Suprapubic skin (tissue), 4 donors: ENCODE results near the gene BBLN. TPM values are rescaled to one million over a fixed set of nuclear protein-coding genes. Genes with fewer than 3 reads are reported as not detected.
"Not testable (repeated sequence)": the region's sequence is repeated elsewhere in the genome, so short reads cannot be mapped to it uniquely, and the experiment has no call there.

Source experiments
- DNase-seq, 2 donors: peaks; one replicate each; pipeline ENCODE4 v3.0.0-alpha.2; 2019; ENCODE audit warnings: low spot score in 2 of 2
- H3K27ac ChIP-seq: fragments of 200-600 bp; sonication (generic); one replicate; pipeline ENCODE4 v1.5.1; 2019
- H3K27me3 ChIP-seq: fragments of 200-600 bp; sonication (generic); one replicate; pipeline ENCODE4 v1.5.1; 2019
- H3K36me3 ChIP-seq: fragments of 200-600 bp; sonication (generic); one replicate; pipeline ENCODE4 v1.5.1; 2019
- H3K4me1 ChIP-seq: fragments of 200-600 bp; sonication (generic); one replicate; pipeline ENCODE4 v1.5.1; 2019
- H3K4me3 ChIP-seq: fragments of 200-600 bp; sonication (generic); one replicate; pipeline ENCODE4 v1.5.1; 2019; ENCODE audit warnings: mild to moderate bottlenecking
- H3K9me3 ChIP-seq: fragments of 200-600 bp; sonication (generic); one replicate; pipeline ENCODE4 v1.5.1; 2019
- CTCF ChIP-seq, 2 donors: fragments of 200-600 bp in 1 of 2; fragments of 450-650 bp in 1 of 2; sonication (generic) in 1 of 2; IDR thresholded peaks; one replicate each; pipeline ENCODE4 v1.5.1; 2016 to 2019; ENCODE audit warnings: antibody characterized with exemption in 2 of 2, mild to moderate bottlenecking in 1 of 2, moderate library complexity in 1 of 2
- EP300 ChIP-seq: sonication (generic); formaldehyde crosslinking; IDR thresholded peaks from one replicate; pipeline ENCODE4 v1.6.1; 2017; ENCODE audit warnings: antibody characterized with exemption
- POLR2A ChIP-seq, 2 donors: fragments of 450-650 bp; IDR thresholded peaks; one replicate each; pipeline ENCODE4 v1.6.1; 2017; ENCODE audit warnings: antibody characterized with exemption in 2 of 2, mild to moderate bottlenecking in 2 of 2, moderate library complexity in 2 of 2
- POLR2AphosphoS5 ChIP-seq, 3 donors: sonication (generic); formaldehyde crosslinking; IDR thresholded peaks; one replicate each; pipeline ENCODE4 v1.6.1; 2017; ENCODE audit warnings: antibody characterized with exemption in 3 of 3
- WGBS: methylation state at CpG from one replicate; pipeline ENCODE4 v1.1.5; 2018; 5-methylcytosine and 5-hydroxymethylcytosine counted together
- total RNA-seq, 4 donors: library from RNA; depleted of rRNA; stranded (reverse); fragments of >200 nt; gene quantifications; one replicate each; pipeline ENCODE4 v1.1.0, GENCODE V29; 2016

The BBLN gene
- total RNA-seq, 4 donors from 2014 or later, result 157 to 345 (median 224) TPM

GRCh38 chr9:128175726-128176125, 15.7 kb downstream of the BBLN start:
- Histone ChIP-seq H3K27me3 (no peaks in the 10 kb centered on the region), H3K27ac (no peak overlapping the region), H3K36me3 (peaks cover 75% of the 10 kb centered on the region), H3K9me3 (no peaks in the 10 kb centered on the region), H3K4me1 (peaks cover 18% of the 10 kb centered on the region), H3K4me3 (no peak overlapping the region)
- TF ChIP-seq EP300 (no peak), POLR2AphosphoS5 (IDR thresholded peaks at IDR 0.05) (no peak), POLR2A (IDR thresholded peaks at IDR 0.05) (no peak), CTCF (IDR thresholded peaks at IDR 0.05) (no peak)
- no peak for DNase-seq
- 76% methylated on average over 2 of the region's 2 CpGs for WGBS

- Histone ChIP-seq H3K27me3 (no peaks in the 10 kb centered on the region), H3K27ac (no peak overlapping the region), H3K9me3 (no peaks in the 10 kb centered on the region), H3K36me3 (peaks cover 90% of the 10 kb centered on the region), H3K4me3 (no peak overlapping the region), H3K4me1 (peaks cover 33% of the 10 kb centered on the region)
- WGBS, result 100% methylated on average over 1 of the region's 11 CpGs
- no peak for TF ChIP-seq POLR2AphosphoS5 (IDR thresholded peaks at IDR 0.05)
- TF ChIP-seq CTCF (IDR thresholded peaks at IDR 0.05), result no peak
- no peak for TF ChIP-seq POLR2A (IDR thresholded peaks at IDR 0.05)
- TF ChIP-seq EP300, result no peak
- DNase-seq, result no peak
These were observed 18.9 kb downstream of the BBLN start for GRCh38 chr9:128178806-128179431.

- no peaks in the 10 kb centered on the region for H3K9me3 ChIP-seq
- no peaks in the 10 kb centered on the region for H3K27me3 ChIP-seq
- H3K27ac ChIP-seq, result no peak overlapping the region
- H3K4me3 ChIP-seq, result no peak overlapping the region
- peaks cover 33% of the 10 kb centered on the region for H3K4me1 ChIP-seq
- WGBS, result 98% methylated on average over 7 of the region's 8 CpGs
- peaks cover 88% of the 10 kb centered on the region for H3K36me3 ChIP-seq
- DNase-seq, result no peak
- TF ChIP-seq POLR2AphosphoS5 (IDR thresholded peaks at IDR 0.05), result no peak
These were observed 19.9 kb downstream of the BBLN start for GRCh38 chr9:128180001-128180400.

- Histone ChIP-seq H3K9me3 (no peaks in the 10 kb centered on the region), H3K27ac (no peak overlapping the region), H3K27me3 (no peaks in the 10 kb centered on the region), H3K36me3 (peaks cover 88% of the 10 kb centered on the region), H3K4me3 (no peak overlapping the region), H3K4me1 (peaks cover 33% of the 10 kb centered on the region)
- no peak for DNase-seq
- WGBS, result 99% methylated on average over 8 of the region's 8 CpGs
- TF ChIP-seq POLR2AphosphoS5 (IDR thresholded peaks at IDR 0.05) (no peak), POLR2A (IDR thresholded peaks at IDR 0.05) (no peak), EP300 (no peak), CTCF (IDR thresholded peaks at IDR 0.05) (no peak)
These were observed 20.4 kb downstream of the BBLN start for GRCh38 chr9:128180447-128180846.

GRCh38 chr9:128181480-128181879, 21.4 kb downstream of the BBLN start:
- Histone ChIP-seq H3K4me1 (peaks cover 27% of the 10 kb centered on the region), H3K36me3 (peaks cover 88% of the 10 kb centered on the region)
- H3K4me3 ChIP-seq, H3K9me3 ChIP-seq, DNase-seq, H3K27me3 ChIP-seq, H3K27ac ChIP-seq: not testable (repeated sequence)
- no CpG with 5 or more reads among the region's 12 CpGs for WGBS
- peak; percentile 19 to 43 for TF ChIP-seq CTCF (IDR thresholded peaks at IDR 0.05)
